Subcutaneous abdominal adipose tissue (tissue), 5 donors: ENCODE measurements around the gene RGS16.

Source experiments
- H3K27ac ChIP-seq: one replicate; pipeline ENCODE4 v1.7.0; 2013; ENCODE audit warnings: low read depth, mild to moderate bottlenecking, inconsistent platforms, low read length, moderate library complexity
- H3K27me3 ChIP-seq, 5 donors: one replicate each; pipeline ENCODE4 v1.7.0; 2013; ENCODE audit warnings: low read length in 5 of 5, inconsistent platforms in 1 of 5; ENCODE audit not compliant: control insufficient read depth in 5 of 5, insufficient read depth in 4 of 5
- H3K36me3 ChIP-seq, 5 donors: one replicate each; pipeline ENCODE4 v1.7.0; 2013; ENCODE audit warnings: low read length in 5 of 5; ENCODE audit not compliant: control insufficient read depth in 5 of 5, insufficient read depth in 5 of 5
- H3K4me1 ChIP-seq, 5 donors: one replicate each; pipeline ENCODE4 v1.7.0; 2013; ENCODE audit warnings: low read length in 5 of 5, mild to moderate bottlenecking in 3 of 5, moderate library complexity in 1 of 5; ENCODE audit not compliant: control insufficient read depth in 5 of 5, insufficient read depth in 5 of 5
- H3K4me3 ChIP-seq, 5 donors: one replicate each; pipeline ENCODE4 v1.7.0; 2013; ENCODE audit warnings: low read length in 5 of 5, low read depth in 1 of 5
- H3K9ac ChIP-seq, 5 donors: one replicate each; pipeline ENCODE4 v1.7.0; 2013; ENCODE audit warnings: low read length in 5 of 5, mild to moderate bottlenecking in 4 of 5, moderate library complexity in 3 of 5
- H3K9me3 ChIP-seq, 5 donors: one replicate each; pipeline ENCODE4 v1.7.0; 2013; ENCODE audit warnings: low read length in 5 of 5; ENCODE audit not compliant: control insufficient read depth in 5 of 5
- donor health status: healthy.
- donor health status: healthy.
- donor health status: healthy.
- donor health status: healthy.
- donor health status: healthy.

RGS16 gene

DNA sequence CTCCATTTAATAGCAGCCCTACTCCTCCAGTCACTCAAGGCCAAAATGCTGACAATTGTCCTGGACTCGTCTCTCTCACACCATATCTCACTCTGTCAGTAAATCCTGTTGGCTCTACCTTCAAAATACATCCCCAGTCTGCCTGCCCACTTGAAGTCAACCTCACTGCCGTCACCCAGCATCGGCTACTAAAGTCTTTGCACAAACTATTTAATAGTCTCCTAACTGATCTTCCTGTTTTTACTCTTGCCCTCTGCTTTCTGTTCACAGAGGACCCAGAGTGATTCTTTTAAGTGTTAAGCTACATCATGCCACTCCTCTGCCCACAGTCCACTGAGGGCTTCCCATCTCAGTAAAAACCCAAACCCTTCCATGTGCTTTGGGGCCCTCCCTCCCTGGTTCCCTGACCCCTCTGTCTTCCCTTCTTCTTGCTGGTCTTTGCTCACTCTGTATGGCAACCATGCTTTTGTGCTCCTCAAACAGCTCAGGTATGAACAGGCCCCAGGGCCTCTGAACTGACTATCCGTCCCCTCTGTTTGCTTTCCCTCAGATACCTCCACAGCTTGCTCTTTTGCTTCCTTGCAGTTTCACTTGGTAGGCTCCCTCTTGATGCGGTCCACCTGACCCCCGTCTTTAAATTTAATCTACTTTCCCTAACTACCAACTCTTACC is 34.1 kb downstream of the RGS16 start:
- Histone ChIP-seq H3K36me3 (peaks cover 2 to 20% (median 5%) of the 10 kb centered on the region in 5 donors), H3K27me3 (no peaks in the 10 kb centered on the region), H3K4me1 (peaks cover 0 to 2% (median 1%) of the 10 kb centered on the region in 5 donors), H3K9me3 (no peaks in the 10 kb centered on the region), H3K4me3 (no peak overlapping the region), H3K9ac (no peak overlapping the region), H3K27ac (no peak overlapping the region)

DNA sequence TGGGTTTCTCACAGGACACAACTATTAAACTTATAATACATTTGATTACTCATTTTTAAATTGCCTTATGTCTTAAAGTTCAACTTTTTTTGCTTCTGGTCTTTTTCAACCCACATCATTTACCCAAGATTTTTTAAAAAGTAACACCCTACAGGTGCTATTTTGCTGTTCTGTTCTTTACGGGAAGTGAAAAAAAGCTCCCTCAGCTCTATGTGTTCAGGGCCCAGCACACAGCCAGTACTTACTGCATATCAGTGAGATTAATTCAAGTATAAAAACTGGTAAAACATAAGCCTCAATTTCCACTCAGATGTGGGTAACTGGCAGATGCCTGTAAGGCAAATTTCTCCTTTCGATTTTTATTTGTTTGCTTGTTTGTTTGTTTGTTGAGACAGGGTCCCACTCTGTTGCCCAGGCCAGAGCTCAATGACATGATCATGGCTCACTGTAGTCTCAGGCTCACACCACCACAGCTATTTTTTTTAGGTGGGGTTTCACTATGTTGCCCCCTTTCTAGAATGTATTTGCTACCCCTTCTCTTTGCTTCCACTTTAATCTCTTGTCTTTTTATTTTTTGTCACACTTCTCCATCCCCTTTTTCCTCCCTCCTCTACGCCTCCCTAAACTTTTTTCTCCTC is 35.4 kb downstream of the RGS16 start:
- H3K4me1 ChIP-seq = no peaks in the 10 kb centered on the region
- H3K27ac ChIP-seq = no peak overlapping the region
- no peaks in the 10 kb centered on the region for H3K9me3 ChIP-seq
- no peak overlapping the region for H3K9ac ChIP-seq
- H3K4me3 ChIP-seq = no peak overlapping the region
- H3K36me3 ChIP-seq = peaks cover 0 to 8% (median 0%) of the 10 kb centered on the region in 5 donors
- no peaks in the 10 kb centered on the region for H3K27me3 ChIP-seq

DNA sequence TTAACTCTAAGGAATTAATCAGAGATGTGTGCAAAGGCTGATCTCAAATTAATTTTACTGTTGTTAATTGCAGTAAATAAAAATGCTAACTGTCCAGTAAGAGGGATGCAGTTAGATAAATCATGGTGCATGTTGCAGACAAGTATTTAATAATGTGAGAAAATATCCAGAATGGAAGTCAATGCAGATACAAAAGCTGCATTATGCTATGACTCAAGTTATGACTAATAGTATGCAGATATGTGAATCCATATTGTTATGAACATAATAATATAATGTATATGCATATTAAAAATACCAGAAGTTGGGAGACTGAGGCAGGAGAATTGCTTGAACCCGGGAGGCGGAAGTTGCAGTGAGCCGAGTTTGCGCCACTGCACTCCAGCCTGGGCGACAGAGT is 36.6 kb downstream of the RGS16 start:
- Histone ChIP-seq H3K27me3 (no peaks in the 10 kb centered on the region), H3K36me3 (peaks cover 0 to 2% (median 0%) of the 10 kb centered on the region in 5 donors), H3K9ac (no peak overlapping the region), H3K27ac (no peak overlapping the region), H3K4me1 (no peaks in the 10 kb centered on the region), H3K9me3 (no peaks in the 10 kb centered on the region), H3K4me3 (no peak overlapping the region)

DNA sequence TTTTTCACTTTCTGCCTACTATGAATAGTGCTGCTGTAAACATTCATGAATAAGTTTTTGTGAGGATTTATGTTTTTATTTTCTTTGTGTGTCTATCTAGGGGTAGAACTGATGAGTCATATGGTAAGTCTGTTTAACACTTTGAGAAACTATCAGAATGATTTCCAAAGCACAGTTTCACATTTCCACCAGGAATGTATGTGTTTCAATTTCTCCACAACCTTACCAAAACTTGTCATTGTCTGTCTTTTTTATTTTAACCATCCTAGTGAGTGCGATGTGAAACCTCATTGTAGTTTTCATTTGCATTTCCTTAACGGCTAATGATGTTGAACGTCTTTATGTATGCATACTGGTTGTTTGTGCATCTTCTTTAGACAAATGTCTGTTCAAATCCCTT is 38.7 kb downstream of the RGS16 start:
- Histone ChIP-seq H3K36me3 (no peaks in the 10 kb centered on the region), H3K27ac (no peak overlapping the region), H3K9ac (no peak overlapping the region), H3K27me3 (no peaks in the 10 kb centered on the region), H3K4me1 (no peaks in the 10 kb centered on the region), H3K9me3 (no peaks in the 10 kb centered on the region), H3K4me3 (no peak overlapping the region)

DNA sequence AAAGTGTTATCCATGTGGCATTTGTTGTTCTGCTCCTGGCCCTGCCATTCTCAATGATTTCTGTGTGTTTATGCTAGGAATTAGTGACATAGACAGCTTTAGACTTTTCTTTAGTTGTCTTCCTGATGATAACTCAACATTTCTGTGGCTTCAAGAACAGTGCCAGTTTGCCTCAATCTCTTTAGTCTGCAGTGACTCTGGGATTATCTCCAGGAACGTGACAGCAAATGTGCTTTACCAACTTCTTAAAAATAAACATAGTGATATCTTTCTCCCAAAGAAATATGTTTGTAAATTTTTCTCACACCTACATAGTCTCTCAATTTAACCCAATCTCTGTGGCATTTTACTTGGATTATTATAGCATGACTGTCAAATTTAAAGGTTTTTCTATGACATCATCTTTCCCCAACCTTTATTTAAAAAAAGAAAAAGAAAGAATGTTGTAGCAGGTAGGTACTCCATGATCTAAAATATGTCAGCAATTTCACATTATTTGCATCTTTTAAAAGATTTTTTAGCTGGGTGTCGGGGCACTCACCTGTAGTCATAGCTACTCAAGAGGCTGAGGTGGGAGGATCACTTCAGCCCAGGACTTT is 39.7 kb downstream of the RGS16 start:
- Histone ChIP-seq H3K4me1 (no peaks in the 10 kb centered on the region), H3K4me3 (no peak overlapping the region), H3K9me3 (no peaks in the 10 kb centered on the region), H3K9ac (no peak overlapping the region), H3K27me3 (no peaks in the 10 kb centered on the region), H3K27ac (no peak overlapping the region), H3K36me3 (no peaks in the 10 kb centered on the region)

GRCh38 chr1:182563095-182563494 is 41.1 kb downstream of the RGS16 start:
- Histone ChIP-seq H3K27ac (no peak overlapping the region), H3K36me3 (no peaks in the 10 kb centered on the region), H3K27me3 (no peaks in the 10 kb centered on the region), H3K9ac (no peak overlapping the region), H3K9me3 (no peaks in the 10 kb centered on the region), H3K4me3 (no peak overlapping the region), H3K4me1 (no peaks in the 10 kb centered on the region)

- Histone ChIP-seq H3K27me3 (no peaks in the 10 kb centered on the region), H3K9me3 (no peaks in the 10 kb centered on the region), H3K4me3 (no peak overlapping the region), H3K4me1 (no peaks in the 10 kb centered on the region), H3K27ac (no peak overlapping the region), H3K36me3 (no peaks in the 10 kb centered on the region), H3K9ac (no peak overlapping the region)
Observed at GRCh38 chr1:182561456-182561855, 42.7 kb downstream of the RGS16 start.

DNA sequence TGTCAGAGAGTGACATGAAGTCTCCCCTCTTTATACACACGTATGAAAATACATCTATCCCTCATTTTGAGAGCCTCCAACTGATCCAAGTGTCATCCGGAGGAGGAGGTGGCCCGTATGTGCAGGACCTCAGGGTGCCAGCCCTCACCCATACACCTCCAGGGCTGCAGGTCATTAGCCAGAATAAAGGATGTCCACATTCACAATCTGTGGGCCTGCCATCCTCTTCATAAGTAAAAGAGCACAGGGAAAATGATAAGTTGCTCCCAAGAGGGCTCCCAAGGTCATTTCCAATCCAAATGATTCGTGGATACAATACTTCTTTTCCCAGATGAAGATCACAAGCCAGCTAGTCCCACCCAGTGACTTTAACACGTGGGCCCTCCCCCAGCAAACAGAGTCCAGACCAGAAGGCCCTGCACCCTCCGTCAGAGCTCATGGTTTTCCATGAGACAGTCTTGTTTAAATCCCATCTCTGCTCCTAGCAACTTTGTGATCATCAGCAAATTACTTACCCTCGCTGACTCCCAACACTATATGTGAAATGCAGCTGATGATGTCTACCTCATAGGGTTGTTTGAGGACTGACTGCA is 43.7 kb downstream of the RGS16 start:
- no peaks in the 10 kb centered on the region for H3K4me1 ChIP-seq
- no peak overlapping the region for H3K4me3 ChIP-seq
- no peaks in the 10 kb centered on the region for H3K36me3 ChIP-seq
- H3K9me3 ChIP-seq = no peaks in the 10 kb centered on the region
- H3K27ac ChIP-seq = no peak overlapping the region
- H3K27me3 ChIP-seq = no peaks in the 10 kb centered on the region
- H3K9ac ChIP-seq = no peak overlapping the region

GRCh38 chr1:182556279-182556678 is 47.9 kb downstream of the RGS16 start:
- H3K27ac ChIP-seq = no peak overlapping the region
- no peaks in the 10 kb centered on the region for H3K36me3 ChIP-seq
- no peaks in the 10 kb centered on the region for H3K27me3 ChIP-seq
- H3K4me3 ChIP-seq = no peak overlapping the region
- H3K4me1 ChIP-seq = no peaks in the 10 kb centered on the region
- H3K9ac ChIP-seq = no peak overlapping the region
- H3K9me3 ChIP-seq = peaks cover 5 to 12% (median 7%) of the 10 kb centered on the region in 5 donors

- Histone ChIP-seq H3K4me1 (no peaks in the 10 kb centered on the region), H3K9ac (no peak overlapping the region), H3K9me3 (peaks cover 5 to 12% (median 7%) of the 10 kb centered on the region in 5 donors), H3K4me3 (no peak overlapping the region), H3K27ac (no peak overlapping the region), H3K36me3 (no peaks in the 10 kb centered on the region), H3K27me3 (no peaks in the 10 kb centered on the region)
Observed at GRCh38 chr1:182555493-182555892, 48.7 kb downstream of the RGS16 start.
